ENCODE measurements around the gene NOP53. TPM values are rescaled to one million over a fixed set of nuclear protein-coding genes. Genes with fewer than 3 reads are reported as not detected.

NOP53 gene
- total and polyA plus RNA-seq, 7 donors = 96.3 to 268 (median 166) TPM

DNA sequence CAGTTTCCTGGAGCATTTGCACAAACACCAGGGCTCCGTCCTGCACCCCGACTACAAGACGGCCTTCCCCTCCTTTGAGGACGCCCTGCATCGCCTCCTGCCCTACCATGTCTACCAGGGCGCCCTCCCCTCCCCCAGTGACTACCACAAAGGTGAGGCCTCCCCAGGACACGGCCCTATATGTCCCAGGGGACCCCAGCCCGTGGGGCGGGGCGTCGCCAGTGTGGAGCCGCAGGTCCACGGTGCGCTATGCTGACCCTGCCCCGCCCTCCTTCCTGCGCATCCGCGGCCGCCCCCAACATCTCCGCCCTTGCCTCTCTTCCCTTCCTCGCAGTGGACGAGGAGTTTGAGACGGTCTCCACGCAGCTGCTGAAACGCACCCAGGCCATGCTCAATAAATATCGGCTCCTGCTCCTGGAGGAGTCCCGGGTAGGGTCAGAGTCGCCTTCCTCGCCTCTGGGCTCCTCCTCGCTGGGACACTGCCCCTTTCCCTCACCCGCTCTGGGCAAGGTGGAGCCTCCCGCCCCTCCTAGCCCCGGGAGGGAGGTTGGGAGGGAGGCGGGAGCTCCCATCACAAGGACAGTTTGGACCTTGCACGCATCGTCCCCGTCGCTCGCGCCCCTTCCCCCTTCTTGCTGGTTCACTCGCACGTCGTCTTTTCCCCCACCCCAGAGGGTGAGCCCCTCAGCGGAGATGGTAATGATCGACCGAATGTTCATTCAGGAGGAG is 46.6 kb upstream of the NOP53 start:
- Histone ChIP-seq H3K4me3 (no peak overlapping the region), H3K4me1 (no peaks in the 10 kb centered on the region), H3K27me3 (ENCODE audit: insufficient read depth in 3 of 3, low read length in 2 of 3) (no peaks in the 10 kb centered on the region), H3K9me3 (no peaks in the 10 kb centered on the region), H3K36me3 (ENCODE audit: insufficient read depth in 1 of 2, low read depth in 1 of 2) (peaks cover 0 to 53% of the 10 kb centered on the region in 2 donors), H3K27ac (no peak overlapping the region)
- DNase-seq (peak in 1 of 2 donors; percentile 62), ATAC-seq (peak in 1 of 4 donors; percentile 3)
- intact Hi-C loops (cut with DNase I) = loop anchor here (2.0 to 5.0 kb wide), 5 partner anchors 90 to 262 kb away; partner anchors contain the start of gene BICRA (in 1 of the 2)
- TF ChIP-seq, protein P1, sequence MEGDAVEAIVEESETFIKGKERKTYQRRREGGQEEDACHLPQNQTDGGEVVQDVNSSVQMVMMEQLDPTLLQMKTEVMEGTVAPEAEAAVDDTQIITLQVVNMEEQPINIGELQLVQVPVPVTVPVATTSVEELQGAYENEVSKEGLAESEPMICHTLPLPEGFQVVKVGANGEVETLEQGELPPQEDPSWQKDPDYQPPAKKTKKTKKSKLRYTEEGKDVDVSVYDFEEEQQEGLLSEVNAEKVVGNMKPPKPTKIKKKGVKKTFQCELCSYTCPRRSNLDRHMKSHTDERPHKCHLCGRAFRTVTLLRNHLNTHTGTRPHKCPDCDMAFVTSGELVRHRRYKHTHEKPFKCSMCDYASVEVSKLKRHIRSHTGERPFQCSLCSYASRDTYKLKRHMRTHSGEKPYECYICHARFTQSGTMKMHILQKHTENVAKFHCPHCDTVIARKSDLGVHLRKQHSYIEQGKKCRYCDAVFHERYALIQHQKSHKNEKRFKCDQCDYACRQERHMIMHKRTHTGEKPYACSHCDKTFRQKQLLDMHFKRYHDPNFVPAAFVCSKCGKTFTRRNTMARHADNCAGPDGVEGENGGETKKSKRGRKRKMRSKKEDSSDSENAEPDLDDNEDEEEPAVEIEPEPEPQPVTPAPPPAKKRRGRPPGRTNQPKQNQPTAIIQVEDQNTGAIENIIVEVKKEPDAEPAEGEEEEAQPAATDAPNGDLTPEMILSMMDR (IDR thresholded peaks at IDR 0.05) = no peak
- WGBS, 3 donors = 88 to 91% (median 88%) methylated on average over 46 of the region's 46 CpGs

DNA sequence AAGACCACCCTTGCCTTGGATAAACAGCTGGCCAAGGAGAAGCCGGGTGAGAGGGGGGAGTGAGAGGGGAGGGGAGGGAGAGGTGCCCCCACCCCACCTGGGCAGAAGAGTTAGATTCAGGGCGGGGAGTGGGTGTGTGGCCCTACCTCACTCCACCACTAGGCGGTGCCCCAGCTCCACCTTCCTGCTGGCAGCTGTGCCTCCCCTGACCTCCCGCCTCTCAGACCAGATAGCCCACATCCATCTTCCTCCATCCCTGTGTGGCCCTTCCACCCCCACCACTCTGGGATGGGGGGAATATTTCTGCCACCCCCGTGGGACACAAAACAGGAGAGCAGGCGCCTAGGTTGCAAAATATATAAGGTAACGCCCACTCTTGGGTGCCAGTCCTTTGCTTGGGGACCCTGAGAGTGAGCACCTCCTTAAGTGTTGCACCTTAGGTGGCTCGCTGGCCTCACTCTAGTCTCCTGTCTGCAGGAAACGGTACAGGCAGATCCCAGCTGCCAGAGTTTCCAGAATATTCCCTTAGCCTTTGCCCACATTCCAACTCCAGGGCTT is 45.9 kb upstream of the NOP53 start:
- TF ChIP-seq, protein P1 (IDR thresholded peaks at IDR 0.05) = peak; percentile 69

DNA sequence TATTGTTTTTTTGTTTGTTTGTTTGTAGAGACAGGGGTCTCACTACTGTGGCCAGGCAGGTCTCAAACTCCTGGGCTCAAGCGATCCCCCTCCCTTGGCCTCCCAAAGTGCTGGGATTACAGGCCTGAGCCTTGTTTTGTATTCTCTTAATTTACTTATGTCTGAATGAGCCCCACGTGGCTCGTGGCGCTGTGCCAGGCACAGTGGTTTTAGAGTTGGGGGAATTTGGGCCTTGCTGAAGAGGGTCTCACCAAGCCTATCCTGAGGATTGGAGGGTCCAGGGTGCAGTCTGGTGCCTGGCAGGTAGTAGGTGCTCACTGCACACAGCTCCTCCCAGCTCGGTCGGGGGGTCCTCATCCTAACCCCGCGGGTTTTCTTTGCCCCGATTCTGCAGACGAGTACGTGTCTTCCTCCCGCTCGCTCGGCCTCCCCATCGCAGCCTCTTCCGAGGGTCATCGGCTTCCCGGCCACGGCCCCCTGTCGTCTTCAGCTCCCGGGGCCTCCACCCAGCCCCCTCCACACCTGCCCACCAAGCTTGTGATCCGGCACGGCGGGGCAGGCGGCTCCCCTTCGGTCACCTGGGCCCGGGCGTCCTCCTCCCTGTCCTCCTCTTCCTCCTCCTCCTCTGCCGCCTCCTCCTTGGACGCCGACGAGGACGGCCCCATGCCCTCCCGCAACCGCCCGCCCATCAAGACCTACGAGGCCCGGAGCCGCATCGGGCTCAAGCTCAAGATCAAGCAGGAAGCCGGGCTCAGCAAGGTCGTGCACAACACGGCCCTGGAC is 44.2 kb upstream of the NOP53 start:
- no peak for DNase-seq
- Histone ChIP-seq H3K9me3 (no peaks in the 10 kb centered on the region), H3K27me3 (ENCODE audit: insufficient read depth in 3 of 3, low read length in 2 of 3) (no peaks in the 10 kb centered on the region), H3K27ac (no peak overlapping the region), H3K4me1 (no peaks in the 10 kb centered on the region), H3K4me3 (no peak overlapping the region), H3K36me3 (ENCODE audit: insufficient read depth in 1 of 2, low read depth in 1 of 2) (peaks cover 0 to 58% of the 10 kb centered on the region in 2 donors)
- WGBS, 3 donors = 90 to 92% (median 91%) methylated on average over 36 to 43 of the region's 43 CpGs
- intact Hi-C loops (cut with DNase I) = loop anchor here in 1 of 2 donors (10.0 kb wide), 1 partner anchor 186 kb away; the partner anchor contains the start of gene NAPA
- ATAC-seq = no peak
- TF ChIP-seq, protein P1 (IDR thresholded peaks at IDR 0.05) = no peak

More for the DNA sequence above, 45.9 kb upstream of the NOP53 start:
- no peaks in the 10 kb centered on the region for H3K27me3 ChIP-seq (ENCODE audit: insufficient read depth in 3 of 3, low read length in 2 of 3)
- H3K9me3 ChIP-seq = no peaks in the 10 kb centered on the region
- WGBS, 3 donors = 65 to 71% (median 67%) methylated on average over 8 to 9 of the region's 9 CpGs
- H3K4me1 ChIP-seq = no peaks in the 10 kb centered on the region
- intact Hi-C loops (cut with DNase I) = loop anchor here (2.0 to 5.0 kb wide), 5 partner anchors 91 to 263 kb away; partner anchors contain the start of gene BICRA (in 1 of the 2)
- no peak overlapping the region for H3K4me3 ChIP-seq
- H3K27ac ChIP-seq = no peak overlapping the region
- peak in 1 of 2 donors; percentile 55 for DNase-seq
- peaks cover 0 to 58% of the 10 kb centered on the region in 2 donors for H3K36me3 ChIP-seq (ENCODE audit: insufficient read depth in 1 of 2, low read depth in 1 of 2)
- peak; percentile 49 to 71 (median 60) for ATAC-seq

DNA sequence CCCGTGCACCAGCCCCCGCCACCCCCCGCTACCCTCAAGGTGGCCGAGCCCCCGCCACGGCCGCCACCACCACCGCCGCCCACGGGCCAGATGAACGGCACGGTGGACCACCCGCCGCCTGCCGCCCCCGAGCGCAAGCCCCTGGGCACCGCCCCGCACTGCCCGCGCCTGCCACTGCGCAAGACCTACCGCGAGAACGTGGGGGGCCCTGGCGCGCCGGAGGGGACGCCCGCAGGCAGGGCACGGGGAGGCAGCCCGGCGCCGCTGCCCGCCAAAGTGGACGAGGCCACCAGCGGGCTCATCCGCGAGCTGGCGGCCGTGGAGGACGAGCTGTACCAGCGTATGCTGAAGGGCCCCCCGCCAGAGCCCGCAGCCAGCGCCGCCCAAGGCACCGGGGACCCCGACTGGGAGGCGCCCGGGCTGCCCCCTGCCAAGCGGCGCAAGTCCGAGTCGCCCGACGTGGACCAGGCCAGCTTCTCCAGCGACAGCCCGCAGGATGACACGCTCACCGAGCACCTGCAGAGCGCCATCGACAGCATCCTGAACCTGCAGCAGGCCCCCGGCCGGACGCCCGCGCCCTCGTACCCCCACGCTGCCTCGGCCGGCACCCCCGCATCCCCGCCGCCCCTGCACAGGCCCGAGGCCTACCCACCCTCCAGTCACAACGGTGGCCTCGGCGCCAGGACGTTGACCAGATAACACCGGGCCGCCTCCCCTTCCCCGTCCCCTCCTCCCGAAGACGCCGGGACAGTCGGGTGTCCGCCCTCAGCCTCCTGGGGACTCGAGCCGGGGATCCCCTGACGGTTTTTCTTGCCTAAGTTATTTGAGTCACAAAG is 43.4 kb upstream of the NOP53 start:
- no peak overlapping the region for H3K27ac ChIP-seq
- no peaks in the 10 kb centered on the region for H3K9me3 ChIP-seq
- peaks cover 0 to 58% of the 10 kb centered on the region in 2 donors for H3K36me3 ChIP-seq (ENCODE audit: insufficient read depth in 1 of 2, low read depth in 1 of 2)
- ATAC-seq (no peak), DNase-seq (no peak)
- 91 to 94% (median 93%) methylated on average over 89 to 91 of the region's 91 CpGs for WGBS, 3 donors
- intact Hi-C loops (cut with DNase I) = loop anchor here in 1 of 2 donors (10.0 kb wide), 1 partner anchor 187 kb away; the partner anchor contains the start of gene NAPA
- H3K27me3 ChIP-seq (ENCODE audit: insufficient read depth in 3 of 3, low read length in 2 of 3) = no peaks in the 10 kb centered on the region
- no peak overlapping the region for H3K4me3 ChIP-seq
- TF ChIP-seq, protein P1 (IDR thresholded peaks at IDR 0.05) = no peak
- H3K4me1 ChIP-seq = no peaks in the 10 kb centered on the region
